Measurements from ENCODE around the gene CADPS.

The CADPS gene

DNA sequence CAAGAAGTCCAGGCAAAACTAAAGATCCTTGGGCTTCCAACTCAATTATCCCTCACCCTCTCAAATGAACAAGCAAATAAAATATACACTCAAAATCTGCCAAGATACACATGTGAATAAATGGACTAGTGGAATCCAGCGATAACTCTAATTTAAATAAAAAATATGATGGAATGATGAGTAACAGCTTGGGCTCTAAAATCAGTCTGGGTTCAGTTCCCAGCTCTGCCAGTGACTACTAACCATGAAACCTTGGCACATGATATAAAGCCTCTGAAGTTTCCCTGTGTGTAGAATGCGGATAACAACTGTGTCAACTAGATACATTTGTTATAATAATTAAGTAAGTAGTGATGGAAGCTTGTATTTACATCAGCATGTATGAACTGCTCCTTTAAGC is 81.3 kb downstream of the CADPS start:
- no peak for TF ChIP-seq JUND (IDR thresholded peaks at IDR 0.05; ENCODE audit: low read depth)
- in situ Hi-C loops (cut with HindIII; ENCODE audit: low pct_unique_long_range_greater_than_20kb, low sequenced_read_pairs): no loop called here
- no peak for DNase-seq (ENCODE audit: low read depth in 1 of 2, low spot score in 1 of 2)

- TF ChIP-seq JUND (IDR thresholded peaks at IDR 0.05; ENCODE audit: low read depth): no peak
- in situ Hi-C loops (cut with HindIII; ENCODE audit: low pct_unique_long_range_greater_than_20kb, low sequenced_read_pairs): no loop called here
- DNase-seq (ENCODE audit: low read depth in 1 of 2, low spot score in 1 of 2): no peak
Measured at GRCh38 chr3:62785384-62785783, 89.8 kb downstream of the CADPS start.

DNA sequence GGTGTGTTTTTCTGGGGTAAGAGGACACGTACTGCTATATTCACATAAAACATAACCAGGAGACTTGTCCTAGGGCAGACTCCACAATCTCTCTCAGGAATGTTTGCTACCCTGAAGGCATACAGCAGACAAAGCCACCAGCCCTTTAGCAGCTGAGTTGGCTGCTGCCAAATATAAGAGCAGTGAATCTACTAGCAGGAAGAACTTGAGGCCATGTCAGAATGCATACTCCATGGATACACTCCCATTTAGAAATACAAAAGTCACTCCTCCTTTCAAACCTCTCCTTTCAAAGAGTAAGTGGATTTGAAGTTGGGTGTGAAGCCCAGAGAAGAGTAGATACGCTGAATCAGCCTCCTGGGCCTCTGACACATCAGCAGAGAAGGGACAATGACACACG is 94.1 kb downstream of the CADPS start:
- no peak for DNase-seq (ENCODE audit: low read depth in 1 of 2, low spot score in 1 of 2)
- in situ Hi-C loops (cut with HindIII; ENCODE audit: low pct_unique_long_range_greater_than_20kb, low sequenced_read_pairs): no loop called here
- TF ChIP-seq JUND (IDR thresholded peaks at IDR 0.05; ENCODE audit: low read depth): no peak

DNA sequence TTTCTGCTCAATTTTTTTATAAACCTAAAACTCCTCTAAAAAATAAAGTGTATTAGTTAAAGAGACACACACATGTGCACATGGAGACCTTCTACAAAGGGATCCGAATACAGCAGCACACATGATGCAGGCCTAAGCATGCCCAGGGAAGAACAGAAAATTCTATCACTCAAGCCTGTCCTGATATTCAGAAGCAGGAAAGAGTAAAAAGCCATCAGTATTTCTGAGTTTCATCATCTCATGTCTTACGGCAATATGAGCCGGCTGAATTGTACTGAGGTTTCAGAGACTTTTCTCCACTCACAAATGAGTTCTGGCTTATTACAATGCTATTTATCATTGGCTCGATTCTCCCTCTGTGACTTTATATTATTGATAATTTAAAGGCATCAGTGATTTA is 97.5 kb downstream of the CADPS start:
- TF ChIP-seq JUND (IDR thresholded peaks at IDR 0.05; ENCODE audit: low read depth): no peak
- DNase-seq (ENCODE audit: low read depth in 1 of 2, low spot score in 1 of 2): no peak
- in situ Hi-C loops (cut with HindIII; ENCODE audit: low pct_unique_long_range_greater_than_20kb, low sequenced_read_pairs): no loop called here

GRCh38 chr3:62777130-62777529 is 98.1 kb downstream of the CADPS start:
- in situ Hi-C loops (cut with HindIII; ENCODE audit: low pct_unique_long_range_greater_than_20kb, low sequenced_read_pairs): no loop called here
- TF ChIP-seq JUND (IDR thresholded peaks at IDR 0.05; ENCODE audit: low read depth): no peak
- DNase-seq (ENCODE audit: low read depth in 1 of 2, low spot score in 1 of 2): no peak

- no peak for DNase-seq (ENCODE audit: low read depth in 1 of 2, low spot score in 1 of 2)
- in situ Hi-C loops (cut with HindIII; ENCODE audit: low pct_unique_long_range_greater_than_20kb, low sequenced_read_pairs): no loop called here
Measured at GRCh38 chr3:62774221-62774620, 101.0 kb downstream of the CADPS start.

GRCh38 chr3:62771331-62772072 is 103.7 kb downstream of the CADPS start:
- no peak for TF ChIP-seq JUND (IDR thresholded peaks at IDR 0.05; ENCODE audit: low read depth)

More at GRCh38 chr3:62774221-62774620, 101.0 kb downstream of the CADPS start:
- TF ChIP-seq JUND (IDR thresholded peaks at IDR 0.05; ENCODE audit: low read depth): no peak

GRCh38 chr3:62768896-62769295 is 106.3 kb downstream of the CADPS start:
- no peak for DNase-seq (ENCODE audit: low read depth in 1 of 2, low spot score in 1 of 2)
- in situ Hi-C loops (cut with HindIII; ENCODE audit: low pct_unique_long_range_greater_than_20kb, low sequenced_read_pairs): no loop called here
- no peak for TF ChIP-seq JUND (IDR thresholded peaks at IDR 0.05; ENCODE audit: low read depth)

More at GRCh38 chr3:62771331-62772072, 103.7 kb downstream of the CADPS start:
- in situ Hi-C loops (cut with HindIII; ENCODE audit: low pct_unique_long_range_greater_than_20kb, low sequenced_read_pairs): no loop called here
- no peak for DNase-seq (ENCODE audit: low read depth in 1 of 2, low spot score in 1 of 2)

- in situ Hi-C loops (cut with HindIII; ENCODE audit: low pct_unique_long_range_greater_than_20kb, low sequenced_read_pairs): no loop called here
- TF ChIP-seq JUND (IDR thresholded peaks at IDR 0.05; ENCODE audit: low read depth): no peak
- DNase-seq (ENCODE audit: low read depth in 1 of 2, low spot score in 1 of 2): no peak
Measured at GRCh38 chr3:62761711-62762110, 113.5 kb downstream of the CADPS start.

DNA sequence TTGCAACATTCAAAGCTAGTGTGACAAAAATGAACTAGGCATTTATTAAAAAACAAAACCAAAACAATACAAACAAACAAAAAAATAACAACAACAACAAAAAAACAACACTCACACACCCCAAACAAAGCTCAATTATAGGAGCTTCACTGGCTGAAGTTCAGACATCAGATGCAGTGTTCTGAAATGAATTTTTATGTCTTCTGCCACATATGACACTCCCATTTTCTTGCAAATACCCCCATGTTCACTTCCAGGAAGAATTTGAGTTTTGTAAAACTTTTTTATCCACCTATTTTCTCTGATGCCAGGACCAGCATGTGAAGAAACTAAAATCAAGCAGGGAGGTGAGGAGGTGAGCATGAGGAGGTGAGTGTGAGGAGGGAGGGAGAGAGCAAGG is 113.9 kb downstream of the CADPS start:
- DNase-seq (ENCODE audit: low read depth in 1 of 2, low spot score in 1 of 2): no peak
- no peak for TF ChIP-seq JUND (IDR thresholded peaks at IDR 0.05; ENCODE audit: low read depth)
- in situ Hi-C loops (cut with HindIII; ENCODE audit: low pct_unique_long_range_greater_than_20kb, low sequenced_read_pairs): no loop called here

DNA sequence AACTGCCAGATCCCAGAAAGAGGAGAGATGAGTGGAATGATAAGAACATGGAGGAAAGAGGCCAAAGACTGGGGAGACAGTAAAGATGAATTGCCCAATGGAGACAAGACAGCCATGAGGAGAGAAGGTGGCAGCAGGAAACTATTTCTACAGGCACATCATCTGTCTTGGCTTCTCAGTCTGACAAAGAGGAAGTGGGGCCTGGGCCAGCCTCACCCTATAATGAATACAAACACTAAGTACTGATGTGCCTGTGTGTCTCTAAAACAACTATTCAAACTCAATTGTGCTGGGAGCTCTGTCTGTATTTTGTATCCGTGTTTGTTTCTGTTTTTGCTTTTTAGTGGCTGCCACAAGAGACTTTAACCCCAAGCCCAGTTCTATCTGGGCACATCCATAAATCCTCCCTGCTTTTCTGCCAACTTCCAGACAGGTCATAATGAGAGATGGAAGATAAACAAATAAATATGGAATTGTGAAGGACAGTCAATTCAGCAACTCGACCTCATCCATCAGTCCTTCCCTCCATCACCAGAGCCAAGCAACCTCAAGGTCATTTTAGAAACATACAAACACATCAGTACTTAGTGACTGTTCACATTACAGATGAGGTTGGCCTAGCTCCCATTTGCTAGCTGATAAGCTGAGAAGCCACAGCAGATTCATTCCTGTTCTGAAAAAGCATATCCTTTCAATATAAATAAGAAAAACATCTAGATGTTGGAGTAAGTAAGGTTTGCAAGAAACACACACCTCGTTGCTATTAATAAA is 116.7 kb downstream of the CADPS start:
- no peak for DNase-seq (ENCODE audit: low read depth in 1 of 2, low spot score in 1 of 2)
- TF ChIP-seq JUND (IDR thresholded peaks at IDR 0.05; ENCODE audit: low read depth): no peak
- in situ Hi-C loops (cut with HindIII; ENCODE audit: low pct_unique_long_range_greater_than_20kb, low sequenced_read_pairs): no loop called here

DNA sequence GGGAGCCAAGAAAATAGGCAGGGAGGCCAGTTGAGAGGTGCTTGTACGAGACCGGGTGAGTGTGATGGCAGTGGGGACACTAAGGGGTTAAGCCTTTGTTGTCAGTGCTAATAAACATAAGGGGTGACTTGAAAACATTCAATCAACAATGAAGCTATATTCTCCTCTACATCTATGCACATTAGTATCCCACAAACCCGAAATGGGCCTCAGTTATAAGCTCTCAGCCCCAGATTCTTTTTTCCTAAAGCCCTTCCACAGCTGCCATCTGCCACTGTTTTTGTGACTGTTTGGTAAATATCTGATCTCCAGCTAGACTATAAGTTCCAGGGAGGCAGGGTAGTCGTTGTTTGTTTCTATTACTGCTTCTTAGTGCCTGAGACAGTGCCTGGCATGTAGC is 118.2 kb downstream of the CADPS start:
- no peak for TF ChIP-seq JUND (IDR thresholded peaks at IDR 0.05; ENCODE audit: low read depth)
- in situ Hi-C loops (cut with HindIII; ENCODE audit: low pct_unique_long_range_greater_than_20kb, low sequenced_read_pairs): no loop called here
- no peak for DNase-seq (ENCODE audit: low read depth in 1 of 2, low spot score in 1 of 2)

GRCh38 chr3:62755285-62755684 is 119.9 kb downstream of the CADPS start:
- TF ChIP-seq JUND (IDR thresholded peaks at IDR 0.05; ENCODE audit: low read depth): no peak
- in situ Hi-C loops (cut with HindIII; ENCODE audit: low pct_unique_long_range_greater_than_20kb, low sequenced_read_pairs): no loop called here
- DNase-seq (ENCODE audit: low read depth in 1 of 2, low spot score in 1 of 2): peak in 1 of 2 experiments; percentile 12
